ENCODE measurements around the gene PATE1.

- TF ChIP-seq CEBPB (IDR thresholded peaks at IDR 0.05; ENCODE audit: borderline replicate concordance in 1 of 2, low read depth in 2 of 2, low read length in 2 of 2) = no peak
- no peak for TF ChIP-seq POLR2AphosphoS2 (IDR thresholded peaks at IDR 0.05; ENCODE audit: low read depth, low read length)
These were observed 4.5 kb downstream of the PATE1 start for GRCh38 chr11:125750629-125751028.

Data from GM12878 (cell line).